Measurements from ENCODE around the gene NTNG2.

The NTNG2 gene

DNA sequence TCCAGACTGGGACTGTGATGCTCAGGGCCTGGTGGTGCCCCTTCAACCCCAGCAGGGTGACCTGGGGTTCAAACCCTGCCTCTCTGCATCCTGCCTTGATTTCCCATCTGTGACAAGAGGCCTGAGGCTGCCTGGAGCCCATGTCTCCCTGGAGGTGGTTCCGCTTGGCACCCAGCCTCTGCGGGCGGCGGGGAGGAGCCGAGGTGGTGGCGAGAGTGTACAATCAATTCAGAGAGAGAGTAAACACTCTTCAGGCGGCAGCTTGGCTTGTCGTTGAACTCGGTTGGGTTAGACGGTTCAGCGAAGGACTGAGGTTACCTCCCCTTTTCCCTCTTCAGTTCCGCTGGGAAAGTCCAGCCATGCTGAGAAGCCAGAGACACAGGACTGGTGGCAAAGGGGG is 39.3 kb downstream of the NTNG2 start:
- no peak for DNase-seq (ENCODE audit: extremely low read depth in 1 of 2, low read depth in 1 of 2)

DNA sequence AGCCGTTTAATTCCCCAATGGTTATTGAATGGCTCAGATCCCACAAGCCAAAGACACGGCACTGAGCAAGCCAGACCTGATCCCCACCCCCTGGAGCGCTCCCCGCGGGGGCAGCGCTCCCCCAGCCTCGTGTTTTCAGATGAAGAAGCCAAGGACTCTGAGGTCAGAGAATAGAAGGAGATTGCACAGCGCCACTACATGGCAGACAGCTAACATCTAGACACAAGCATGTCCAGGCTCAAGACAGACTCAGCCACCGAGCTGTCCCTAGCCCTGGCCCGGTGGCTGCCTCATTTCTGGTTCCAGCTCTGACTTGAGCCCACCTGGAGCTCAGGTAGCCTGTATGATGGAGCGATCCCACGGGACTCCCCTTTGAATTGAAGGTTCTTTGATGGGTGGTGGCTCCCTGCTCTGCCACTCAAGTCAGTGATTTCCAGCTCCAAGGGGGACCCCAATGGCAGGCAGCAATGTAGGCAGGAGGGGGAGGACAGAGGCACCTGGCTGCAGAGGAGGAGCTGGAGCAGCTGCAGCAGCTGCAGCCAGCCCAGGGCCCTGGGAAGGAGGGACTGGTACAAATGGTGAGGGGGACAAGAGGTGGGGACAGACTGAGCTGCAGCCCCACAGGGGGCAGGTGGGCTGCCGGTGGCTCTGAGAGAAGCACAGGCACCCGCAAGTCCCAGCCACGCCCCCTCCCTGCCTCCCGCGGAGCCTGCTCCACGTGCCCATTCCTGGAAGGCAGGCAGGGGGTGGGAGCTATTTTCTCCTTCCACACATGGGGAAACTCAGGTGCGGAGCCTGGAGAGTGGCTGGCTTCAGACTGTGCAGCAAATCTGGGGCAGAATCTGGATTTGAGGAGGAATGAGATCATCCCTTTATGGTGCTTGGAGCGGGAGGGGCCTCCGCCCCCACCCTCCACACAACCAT is 40.2 kb downstream of the NTNG2 start:
- DNase-seq (ENCODE audit: extremely low read depth in 1 of 2, low read depth in 1 of 2) = no peak

DNA sequence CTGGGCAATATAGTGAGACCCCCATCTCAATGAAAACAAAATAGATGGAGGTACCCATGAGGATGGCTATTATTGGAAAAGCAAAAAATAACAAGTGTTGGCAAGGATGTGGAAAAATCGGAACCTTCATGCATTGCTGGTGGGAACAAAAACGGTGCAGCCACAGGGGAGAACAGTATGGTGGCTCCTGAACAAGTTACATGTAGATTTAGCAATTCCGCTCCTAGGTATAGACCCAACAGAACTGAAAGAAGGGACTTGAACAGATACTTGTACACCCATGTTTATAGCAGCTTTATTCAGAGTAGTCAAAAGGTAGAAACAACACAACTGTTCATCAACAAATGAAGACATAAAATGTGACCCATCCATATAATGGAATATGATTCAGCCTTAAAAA is 43.0 kb downstream of the NTNG2 start:
- no peak for DNase-seq (ENCODE audit: extremely low read depth in 1 of 2, low read depth in 1 of 2)

DNA sequence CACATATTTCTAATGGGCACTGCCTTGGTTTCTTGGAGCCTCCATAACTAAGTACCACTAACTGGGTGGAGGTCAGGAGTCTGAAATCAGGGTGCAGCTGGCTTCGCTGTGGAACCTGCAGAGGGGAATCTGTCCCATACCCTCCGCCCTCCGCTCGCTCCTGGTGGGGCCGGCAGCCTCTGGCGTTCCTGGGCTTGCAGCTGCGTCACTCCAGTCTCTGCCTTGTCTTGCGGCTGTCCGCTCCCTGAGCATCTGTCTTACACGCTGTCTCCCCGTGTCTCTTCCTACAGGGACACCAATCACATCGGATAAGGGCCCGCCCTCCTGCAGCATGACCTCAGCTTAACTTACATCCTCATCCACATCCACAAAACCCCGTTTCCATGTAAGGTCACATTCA is 45.4 kb downstream of the NTNG2 start:
- no peak for DNase-seq (ENCODE audit: extremely low read depth in 1 of 2, low read depth in 1 of 2)

DNA sequence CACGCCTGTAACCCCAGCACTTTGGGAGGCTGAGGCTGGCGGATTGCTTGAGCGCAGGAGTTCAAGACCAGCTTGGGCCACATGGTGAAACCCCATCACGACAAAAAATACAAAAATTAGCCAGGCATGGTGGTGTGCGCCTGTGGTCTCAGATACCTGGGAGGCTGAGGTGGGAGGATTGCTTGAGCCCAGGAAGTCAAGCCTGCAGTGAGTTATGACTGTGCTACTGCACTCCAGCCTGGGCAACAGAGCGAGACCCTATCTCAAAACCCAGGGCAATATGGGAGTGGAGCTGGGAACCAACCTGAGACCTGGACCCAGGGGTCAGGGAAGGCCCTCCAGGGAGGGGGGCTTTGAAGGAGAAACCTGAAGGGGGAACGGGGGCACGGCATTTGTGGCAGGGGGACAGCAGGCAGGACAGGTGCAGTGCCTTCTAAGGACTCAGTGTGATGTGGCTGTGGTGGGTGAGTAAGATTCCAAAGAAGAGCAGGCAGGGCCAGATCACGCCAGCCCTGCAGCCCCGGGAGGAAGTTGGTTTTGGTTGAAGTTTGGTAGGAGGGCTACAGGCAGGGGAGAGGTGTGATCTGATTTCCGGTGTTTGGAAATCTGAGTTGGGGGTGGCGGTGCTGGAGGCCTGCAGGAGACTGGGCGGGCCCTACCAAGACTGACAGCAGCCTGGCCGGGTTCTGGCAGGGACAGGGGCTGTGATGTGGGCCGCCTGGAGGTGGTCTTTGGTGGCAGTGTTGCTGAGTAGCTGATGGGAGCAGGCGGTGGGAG is 46.2 kb downstream of the NTNG2 start:
- DNase-seq (ENCODE audit: extremely low read depth in 1 of 2, low read depth in 1 of 2) = peak; percentile 10 to 14

DNA sequence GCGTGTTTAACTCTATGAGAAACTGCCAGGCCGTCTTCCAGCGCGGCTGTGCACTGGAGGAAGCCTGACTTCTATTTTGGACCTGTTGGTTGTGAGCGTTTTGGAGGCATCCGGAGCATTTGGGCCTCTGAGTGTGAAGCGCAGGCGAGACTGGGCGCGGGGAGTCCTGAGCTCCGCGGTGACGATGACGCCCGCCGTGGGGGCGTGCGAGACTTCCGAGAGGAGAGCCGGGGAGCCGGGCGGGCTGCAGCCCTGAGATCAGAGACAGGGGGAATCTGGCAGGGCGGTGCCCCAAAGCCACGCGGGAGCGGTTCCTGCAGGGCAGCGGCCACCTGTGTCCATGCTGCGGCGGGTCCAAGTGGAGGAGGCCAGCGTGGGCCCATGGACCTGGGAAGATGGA is 47.4 kb downstream of the NTNG2 start:
- no peak for DNase-seq (ENCODE audit: extremely low read depth in 1 of 2, low read depth in 1 of 2)

DNA sequence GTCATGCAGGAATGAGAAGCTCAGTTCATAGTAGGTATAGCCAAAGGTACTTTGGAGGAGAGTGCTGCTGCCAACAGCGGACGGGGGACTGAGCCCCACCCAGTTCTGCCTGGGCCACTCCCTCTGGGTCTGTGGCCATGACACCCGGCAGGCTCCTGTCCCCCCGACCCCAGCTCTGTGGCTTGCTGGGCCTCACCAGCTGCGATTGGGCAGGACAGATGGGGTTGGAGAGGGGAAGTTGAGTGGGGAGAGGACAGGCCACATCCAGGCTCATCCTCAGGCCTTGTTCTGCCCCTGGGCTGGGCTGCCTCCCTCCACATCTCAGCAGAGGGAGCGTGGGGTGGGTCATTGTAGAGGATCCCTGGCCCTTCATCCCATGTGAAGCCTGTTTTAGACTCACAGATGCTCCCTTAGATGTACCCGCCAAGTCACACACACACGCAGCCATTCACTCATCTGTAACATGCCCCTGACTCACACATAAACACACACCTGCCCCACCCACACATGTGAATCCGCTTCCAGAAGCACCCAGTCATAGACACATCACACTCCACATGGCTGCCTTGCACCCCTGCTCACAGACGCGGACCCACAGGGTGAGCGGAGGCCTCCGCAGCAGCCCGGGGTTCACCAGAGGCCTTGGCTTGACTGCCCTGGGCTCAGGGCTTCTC is 48.8 kb downstream of the NTNG2 start:
- DNase-seq (ENCODE audit: extremely low read depth in 1 of 2, low read depth in 1 of 2) = peak in 1 of 2 donors; percentile 34

DNA sequence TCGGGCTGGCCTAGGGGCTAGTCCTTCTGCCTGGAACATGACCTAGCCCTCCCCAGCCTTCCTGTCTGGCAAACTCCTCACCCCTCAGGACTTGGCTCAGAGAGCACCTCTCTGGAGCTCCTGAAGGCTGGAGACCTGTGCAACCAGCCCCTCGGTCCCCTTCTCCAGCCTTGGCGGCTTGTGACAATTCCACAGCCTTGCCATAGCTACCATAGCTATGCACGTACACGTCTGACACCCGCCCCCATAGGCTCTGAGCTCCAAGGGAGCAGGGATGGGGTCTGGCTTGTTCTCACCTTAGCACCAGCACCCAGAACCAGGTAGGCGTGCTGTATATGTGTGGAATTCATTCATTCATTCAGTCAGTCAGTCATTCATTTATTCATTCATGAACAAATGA is 49.7 kb downstream of the NTNG2 start:
- no peak for DNase-seq (ENCODE audit: extremely low read depth in 1 of 2, low read depth in 1 of 2)

DNA sequence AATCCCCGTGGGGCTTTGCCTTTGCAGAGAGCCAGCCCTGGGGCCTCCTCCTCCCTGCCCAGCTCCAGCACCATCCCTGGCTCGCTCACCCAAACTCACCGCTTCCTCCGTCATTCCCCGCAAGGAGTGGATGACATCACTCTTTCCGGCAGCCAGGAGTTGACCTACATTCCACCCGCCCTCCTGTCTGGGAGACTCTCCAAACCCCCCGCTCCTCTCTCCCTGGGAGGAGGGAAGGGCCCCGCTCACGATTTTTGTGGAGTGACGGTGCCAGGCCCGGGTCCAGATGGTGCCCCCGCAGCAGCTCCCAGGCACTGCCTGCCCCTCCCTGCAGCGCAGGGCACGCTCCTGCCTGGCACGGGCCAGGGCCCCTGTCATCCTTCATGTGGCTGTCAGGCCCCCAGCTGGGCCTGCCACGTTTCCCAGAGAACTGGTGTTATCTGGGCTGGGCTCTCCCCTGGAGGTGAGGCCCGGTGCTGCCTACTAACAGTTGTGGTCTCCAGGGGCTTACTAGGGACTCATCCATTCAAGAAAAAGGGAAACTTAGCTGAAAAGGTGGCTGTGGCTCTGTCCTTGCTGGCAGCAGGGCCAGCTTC is 52.3 kb downstream of the NTNG2 start:
- DNase-seq (ENCODE audit: extremely low read depth in 1 of 2, low read depth in 1 of 2) = no peak

DNA sequence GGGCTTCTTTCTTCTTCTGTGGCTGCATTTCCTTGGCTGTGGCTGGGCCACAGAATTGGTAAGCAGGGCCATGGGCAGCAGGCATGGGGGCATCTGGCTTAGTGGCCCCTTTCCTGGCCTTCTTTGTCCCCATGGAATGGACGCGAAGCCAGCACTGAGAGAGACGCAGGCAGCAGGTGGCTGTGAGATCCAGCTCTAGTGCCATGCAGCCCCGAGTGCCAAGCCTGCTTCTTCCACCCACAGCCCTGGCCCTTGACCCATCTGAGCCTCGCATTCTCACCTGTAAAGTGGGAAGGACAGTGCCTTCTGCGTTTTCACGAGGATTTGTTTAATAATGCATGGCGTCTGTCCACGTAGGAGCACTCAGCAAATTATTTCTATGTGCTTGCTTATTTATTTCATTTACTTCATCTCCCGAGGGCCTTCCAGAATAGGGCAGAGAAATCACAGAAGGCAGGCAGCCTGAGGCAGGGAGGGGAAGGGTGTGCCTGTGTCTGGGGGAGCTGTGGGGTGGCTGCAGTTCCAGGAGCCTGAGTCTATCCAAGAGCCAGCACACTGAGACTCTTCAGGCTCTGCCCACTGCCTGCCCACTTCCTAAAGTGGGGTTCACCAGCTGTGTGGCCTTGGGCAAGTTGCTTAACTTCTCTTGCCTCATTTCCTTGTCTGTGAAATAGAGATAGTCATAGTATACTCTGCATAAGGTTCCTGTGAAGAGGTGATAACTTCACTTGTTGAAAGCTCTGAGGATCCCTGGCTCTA is 55.2 kb downstream of the NTNG2 start:
- no peak for DNase-seq (ENCODE audit: extremely low read depth in 1 of 2, low read depth in 1 of 2)

DNA sequence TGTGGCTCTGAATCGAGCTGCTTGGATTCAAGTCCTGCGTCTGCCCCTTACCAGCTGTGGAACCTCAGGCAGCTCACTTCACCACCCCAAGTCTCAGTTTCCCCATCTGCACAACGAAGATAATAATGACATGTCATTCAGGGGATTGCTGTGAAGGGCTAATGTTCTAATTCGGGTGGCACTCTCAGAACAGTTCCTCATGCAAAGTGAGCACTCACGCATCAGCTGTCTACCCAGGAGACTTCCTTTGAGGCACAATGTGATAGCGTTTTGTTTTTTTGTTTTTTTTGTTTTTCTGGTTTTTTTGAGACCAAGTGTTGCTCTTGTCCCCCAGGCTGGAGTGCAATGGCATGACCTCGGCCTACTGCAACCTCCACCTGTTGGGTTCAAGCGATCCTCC is 56.4 kb downstream of the NTNG2 start:
- DNase-seq (ENCODE audit: extremely low read depth in 1 of 2, low read depth in 1 of 2) = no peak

DNA sequence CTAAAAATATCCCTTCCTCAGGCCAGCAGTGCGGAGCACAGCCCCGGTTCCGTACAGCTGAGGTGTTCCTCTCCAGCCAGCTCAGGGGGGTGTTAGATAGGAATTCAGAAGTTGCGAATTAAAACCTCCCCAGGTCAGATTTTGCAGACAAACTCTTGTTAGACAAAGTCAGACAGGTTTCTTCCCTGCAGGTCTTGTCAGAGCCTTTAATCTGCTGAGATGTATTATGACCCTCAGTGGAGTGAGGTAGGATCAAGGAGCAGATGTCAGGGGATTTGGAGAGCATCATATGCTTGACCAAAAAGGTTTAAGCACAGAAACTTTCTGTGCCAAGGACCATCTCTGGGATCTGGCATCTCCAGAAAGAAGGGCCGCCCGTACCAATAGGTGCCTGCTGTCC is 60.1 kb downstream of the NTNG2 start:
- DNase-seq (ENCODE audit: extremely low read depth in 1 of 2, low read depth in 1 of 2) = no peak

DNA sequence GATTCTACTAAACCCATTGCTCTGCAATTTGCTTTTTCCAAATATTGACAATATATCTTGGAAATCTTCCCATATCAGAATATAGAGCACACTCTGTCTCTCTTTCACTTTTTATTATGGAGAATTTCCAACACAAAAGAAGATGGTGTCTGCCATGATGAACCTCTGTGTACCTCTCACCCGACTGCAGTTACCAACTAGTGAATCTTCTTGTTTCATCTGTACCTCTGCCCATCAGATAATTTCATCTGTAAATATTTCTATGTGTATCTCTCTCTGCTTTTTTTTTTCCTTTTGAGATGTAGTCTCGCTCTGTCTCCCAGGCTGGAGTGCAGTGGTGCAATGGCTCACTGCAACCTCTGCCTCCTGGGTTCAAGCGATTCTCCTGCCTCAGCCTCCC is 62.8 kb downstream of the NTNG2 start:
- DNase-seq (ENCODE audit: extremely low read depth in 1 of 2, low read depth in 1 of 2) = no peak

DNA sequence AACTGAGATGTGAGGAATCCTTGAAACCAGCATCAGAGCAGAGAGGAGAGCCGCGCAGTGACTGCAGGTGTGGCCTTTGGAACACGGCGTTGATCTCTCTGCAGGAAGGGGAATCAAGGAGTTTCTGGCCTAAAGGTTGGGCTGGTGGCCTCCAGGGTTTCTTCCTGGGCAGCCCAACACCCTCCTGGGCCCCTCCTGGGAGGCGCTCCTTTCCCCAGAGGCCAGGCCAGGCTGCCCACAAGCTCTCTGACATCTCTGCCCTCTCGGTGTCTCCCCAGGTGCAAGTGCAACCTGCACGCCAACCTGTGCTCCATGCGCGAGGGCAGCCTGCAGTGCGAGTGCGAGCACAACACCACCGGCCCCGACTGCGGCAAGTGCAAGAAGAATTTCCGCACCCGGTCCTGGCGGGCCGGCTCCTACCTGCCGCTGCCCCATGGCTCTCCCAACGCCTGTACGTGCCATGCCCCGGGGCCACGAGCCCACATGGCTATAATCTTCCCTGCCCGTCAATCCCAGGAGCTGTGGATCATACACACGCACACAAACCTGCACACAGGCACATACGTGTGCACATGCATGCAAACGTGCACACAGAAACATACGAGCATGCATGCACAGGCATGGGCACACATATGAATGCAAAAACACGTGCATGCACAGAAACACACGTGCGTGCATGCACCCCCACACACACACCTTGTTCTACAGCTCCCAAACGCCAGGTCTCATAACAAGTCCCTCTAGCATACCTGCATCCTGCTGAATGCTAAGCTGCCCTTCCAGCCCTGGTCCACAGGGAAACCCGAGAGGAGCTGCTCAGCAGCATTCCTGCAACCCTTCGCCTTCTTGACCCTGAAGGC is 64.9 kb downstream of the NTNG2 start:
- no peak for DNase-seq (ENCODE audit: extremely low read depth in 1 of 2, low read depth in 1 of 2)

DNA sequence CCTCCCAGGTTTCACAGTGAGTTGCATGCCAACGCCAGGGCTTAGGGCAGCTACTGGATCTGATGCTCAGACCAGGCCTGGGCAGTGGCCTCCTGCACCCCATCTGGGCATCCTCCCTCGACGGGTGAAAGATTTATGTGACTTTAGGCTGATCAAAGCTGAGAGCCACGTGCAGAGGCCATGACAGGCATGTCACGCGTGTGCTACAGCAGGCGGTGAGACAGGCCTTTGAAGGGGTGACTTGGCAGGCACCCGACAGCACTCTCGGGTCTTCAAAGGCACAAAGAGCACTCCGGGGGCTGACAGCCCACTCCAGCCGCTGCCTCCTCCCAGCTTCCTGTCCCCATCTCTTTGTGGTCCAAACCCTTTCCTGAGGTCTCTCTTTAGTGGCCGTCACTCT is 66.2 kb downstream of the NTNG2 start:
- no peak for DNase-seq (ENCODE audit: extremely low read depth in 1 of 2, low read depth in 1 of 2)

DNA sequence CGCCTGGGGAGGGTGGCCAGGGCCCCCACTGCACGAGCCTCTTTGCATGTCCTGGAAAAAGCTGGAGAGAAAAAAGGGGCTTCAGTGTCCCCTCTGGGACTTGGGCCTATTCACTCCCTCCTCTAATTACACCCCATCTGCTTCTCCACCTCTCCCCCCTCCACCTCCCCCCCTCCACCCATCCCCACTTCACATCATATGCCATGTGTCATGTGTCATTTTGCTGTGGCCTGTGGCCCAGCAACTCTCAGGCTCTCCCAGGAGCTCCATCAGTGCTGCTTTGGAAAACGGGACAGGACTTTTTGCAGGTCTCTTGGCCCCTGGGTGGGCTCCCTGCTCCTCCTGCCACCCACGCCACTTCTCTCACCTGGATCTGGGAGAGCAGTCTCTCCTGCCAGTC is 68.7 kb downstream of the NTNG2 start:
- DNase-seq (ENCODE audit: extremely low read depth in 1 of 2, low read depth in 1 of 2) = no peak

DNA sequence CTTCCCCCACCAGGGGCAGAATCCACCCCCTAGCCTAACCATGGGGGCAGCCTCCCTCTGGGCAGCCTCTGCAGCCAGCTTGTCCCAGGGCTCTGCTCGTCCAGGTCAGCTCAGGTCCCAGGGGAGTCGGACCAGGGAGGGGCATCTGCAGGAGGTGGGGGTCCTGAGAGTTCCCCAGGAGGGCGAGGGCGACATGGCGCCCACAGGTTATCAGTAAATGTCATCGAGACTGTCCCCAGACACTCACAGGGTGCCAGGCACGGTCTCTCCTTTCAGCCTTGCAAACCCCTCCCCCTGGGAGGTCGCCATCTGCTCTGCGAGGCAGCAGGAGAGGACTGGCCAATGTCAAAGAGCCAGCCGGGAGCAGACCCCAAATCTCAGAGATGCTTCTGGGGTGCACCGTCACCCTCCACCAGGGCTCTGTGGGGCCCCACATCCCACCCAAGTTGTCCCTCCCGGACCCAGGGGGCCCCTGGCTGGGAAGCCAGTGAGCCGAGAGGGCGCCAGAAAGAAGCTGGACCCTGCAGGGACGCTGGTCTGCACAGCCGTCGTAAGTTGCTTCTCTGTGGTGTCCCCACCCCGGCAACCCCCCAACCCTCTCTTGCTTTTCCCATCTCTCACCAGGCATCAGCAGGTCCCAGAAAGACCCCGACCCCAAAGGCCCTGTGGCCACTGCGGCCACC is 69.3 kb downstream of the NTNG2 start:
- DNase-seq (ENCODE audit: extremely low read depth in 1 of 2, low read depth in 1 of 2) = no peak

DNA sequence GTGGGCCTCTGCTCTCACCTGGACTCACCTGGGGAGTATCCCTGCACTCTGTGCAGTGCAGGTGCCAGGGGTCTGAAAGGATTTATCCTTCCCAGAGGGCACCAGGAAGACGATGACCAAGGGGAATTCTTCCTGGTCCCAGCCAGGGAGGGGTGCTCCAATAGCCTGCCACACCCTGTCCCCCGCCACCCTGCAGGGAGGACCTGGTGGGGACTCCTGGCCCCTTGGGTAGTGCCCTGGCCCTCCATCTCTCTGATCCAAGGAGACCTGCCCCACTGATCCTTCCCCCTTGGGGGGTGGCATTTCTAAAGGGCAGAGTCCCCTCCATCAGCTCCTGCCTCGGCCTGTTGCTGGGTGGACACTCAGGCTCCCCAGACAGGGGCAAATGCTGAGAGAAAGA is 70.7 kb downstream of the NTNG2 start:
- no peak for DNase-seq (ENCODE audit: extremely low read depth in 1 of 2, low read depth in 1 of 2)

DNA sequence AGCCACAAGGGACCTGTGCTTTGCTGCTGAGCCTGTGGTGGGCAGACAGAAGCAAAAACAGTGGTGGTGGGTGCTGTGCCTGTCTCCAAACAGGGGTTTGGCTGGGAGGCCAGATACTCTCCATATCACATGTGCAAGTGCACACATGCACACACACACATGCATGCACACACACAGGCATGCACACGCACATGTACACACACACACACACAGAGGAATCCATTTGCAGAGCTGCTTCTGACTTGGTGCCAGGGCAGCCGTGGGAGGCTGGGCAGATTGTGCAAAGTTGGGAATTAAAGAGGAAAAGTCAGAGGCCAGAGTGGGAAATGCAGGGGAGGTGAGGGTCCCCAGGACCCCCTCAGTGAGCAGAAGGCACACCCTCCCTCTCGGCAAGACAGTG is 71.3 kb downstream of the NTNG2 start:
- DNase-seq (ENCODE audit: extremely low read depth in 1 of 2, low read depth in 1 of 2) = no peak
